IMR-90 (cell line): ENCODE measurements around the gene CDH23. TPM values are rescaled to one million over a fixed set of nuclear protein-coding genes. Genes with fewer than 3 reads are reported as not detected.

ENCODE experiments used
- ATAC-seq: fragments of 200-7000 bp; cut with Tn5 transposase; 2 replicates; pipeline ENCODE4 v1.9.1; 2020; ENCODE audit warnings: low read depth, mild to moderate bottlenecking, moderate library complexity
- BruUV-seq: library from RNA; stranded (reverse); fragments of 400-500 nt; replicated peaks from 2 replicates; lab custom pipeline; 2021; lab: Mats Ljungman, UMichigan
- CTCF ChIA-PET: fragments of 300-600 bp; formaldehyde crosslinking; extraction: SDS; loops from one replicate; lab custom pipeline; 2021; ENCODE audit warnings: antibody characterized with exemption; lab: Yijun Ruan, JAX
- POLR2A ChIA-PET: fragments of 300-600 bp; sonication (Branson Sonifier 250); formaldehyde crosslinking; loops from one replicate; lab custom pipeline; 2022; ENCODE audit warnings: antibody characterized with exemption; ENCODE audit not compliant: unreplicated experiment; lab: Charles Lee
- DNase-seq: peaks from one replicate; pipeline ENCODE4 v3.0.0; 2013
- H2AFZ ChIP-seq: replicated peaks from 2 replicates; pipeline ENCODE3; 2013; ENCODE audit warnings: low read length, mild to moderate bottlenecking; ENCODE audit not compliant: poor library complexity
- H2AK5ac ChIP-seq: 2 replicates; pipeline ENCODE4 v1.6.1; 2013; ENCODE audit warnings: low read depth, low read length, inconsistent platforms
- H2AK9ac ChIP-seq: replicated peaks from 2 replicates; pipeline ENCODE3; 2013; ENCODE audit warnings: mild to moderate bottlenecking, low read depth, low read length, moderate library complexity; ENCODE audit not compliant: poor library complexity
- H2BK120ac ChIP-seq: 2 replicates; pipeline ENCODE4 v1.6.1; 2013; ENCODE audit warnings: low read depth, low read length, inconsistent platforms
- H2BK15ac ChIP-seq: 3 replicates; pipeline ENCODE4 v1.6.1; 2013; ENCODE audit warnings: low read depth, low read length, inconsistent platforms
- H2BK20ac ChIP-seq: 2 replicates; pipeline ENCODE4 v1.6.1; 2013; ENCODE audit warnings: low read depth, mild to moderate bottlenecking, inconsistent platforms, low read length, moderate library complexity
- H2BK5ac ChIP-seq: 2 replicates; pipeline ENCODE4 v1.6.1; 2013; ENCODE audit warnings: mild to moderate bottlenecking, low read depth, low read length, inconsistent platforms; ENCODE audit not compliant: poor library complexity, severe bottlenecking
- H3K14ac ChIP-seq: replicated peaks from 2 replicates; pipeline ENCODE4 v1.6.1; 2013; ENCODE audit warnings: low read depth, low read length, inconsistent platforms
- H3K18ac ChIP-seq: 2 replicates; pipeline ENCODE4 v1.6.1; 2013; ENCODE audit warnings: low read depth, low read length, control low read depth
- H3K23ac ChIP-seq: 2 replicates; pipeline ENCODE4 v1.6.1; 2013; ENCODE audit warnings: low read depth, low read length, inconsistent platforms
- H3K27ac ChIP-seq: 2 replicates; pipeline ENCODE4 v1.5.1; 2013; ENCODE audit warnings: mild to moderate bottlenecking, control low read depth, low read length; ENCODE audit not compliant: insufficient read depth
- H3K27me3 ChIP-seq: 2 replicates; pipeline ENCODE4 v1.6.1; 2013; ENCODE audit warnings: low read length; ENCODE audit not compliant: control insufficient read depth, insufficient read depth
- H3K36me3 ChIP-seq: 2 replicates; pipeline ENCODE4 v1.6.1; 2013; ENCODE audit warnings: low read length, mixed read lengths; ENCODE audit not compliant: control insufficient read depth, insufficient read depth
- H3K4ac ChIP-seq: 2 replicates; pipeline ENCODE4 v1.6.1; 2013; ENCODE audit warnings: low read depth, low read length, inconsistent platforms
- H3K4me1 ChIP-seq: 2 replicates; pipeline ENCODE4 v1.6.1; 2013; ENCODE audit warnings: low read length, mixed read lengths; ENCODE audit not compliant: control insufficient read depth, insufficient read depth
- H3K4me2 ChIP-seq: 2 replicates; pipeline ENCODE4 v1.6.1; 2013; ENCODE audit warnings: low read depth, mild to moderate bottlenecking, control low read depth, low read length, moderate library complexity
- H3K4me3 ChIP-seq: 2 replicates; pipeline ENCODE4 v1.5.1; 2013; ENCODE audit warnings: low read depth, mild to moderate bottlenecking, control low read depth, low read length, moderate library complexity; ENCODE audit not compliant: insufficient read depth
- H3K56ac ChIP-seq: 2 replicates; pipeline ENCODE4 v1.6.1; 2013; ENCODE audit warnings: low read length, inconsistent platforms; ENCODE audit not compliant: insufficient read depth; ENCODE audit errors: extremely low read depth
- H3K79me1 ChIP-seq, 2 experiments: 2 replicates each; pipeline ENCODE4 v1.6.1; 2013; ENCODE audit warnings: low read length in 2 of 2, inconsistent platforms in 1 of 2, low read depth in 1 of 2
- H3K9ac ChIP-seq: 2 replicates; pipeline ENCODE4 v1.6.1; 2013; ENCODE audit warnings: low read depth, low read length, control low read depth
- H3K9me1 ChIP-seq: 2 replicates; pipeline ENCODE4 v1.6.1; 2013; ENCODE audit warnings: low read length, inconsistent platforms; ENCODE audit not compliant: insufficient read depth
- H3K9me3 ChIP-seq: 2 replicates; pipeline ENCODE4 v1.6.1; 2013; ENCODE audit warnings: low read length; ENCODE audit not compliant: control insufficient read depth, insufficient read depth
- H4K20me1 ChIP-seq: 2 replicates; pipeline ENCODE4 v1.6.1; 2013; ENCODE audit warnings: low read length, inconsistent platforms; ENCODE audit not compliant: insufficient read depth
- H4K5ac ChIP-seq: 2 replicates; pipeline ENCODE4 v1.6.1; 2013; ENCODE audit warnings: mild to moderate bottlenecking, low read depth, low read length, control low read depth
- H4K8ac ChIP-seq, 2 experiments: 2 replicates each; pipeline ENCODE4 v1.6.1; 2013; ENCODE audit warnings: low read depth in 2 of 2, low read length in 2 of 2, control low read depth in 1 of 2, inconsistent platforms in 1 of 2
- H4K91ac ChIP-seq: 2 replicates; pipeline ENCODE4 v1.6.1; 2013; ENCODE audit warnings: low read depth, low read length, inconsistent platforms; ENCODE audit not compliant: insufficient read depth
- MXI1 ChIP-seq: IDR thresholded peaks from 2 replicates; pipeline ENCODE4 v1.6.1; 2012; ENCODE audit warnings: low read depth, mild to moderate bottlenecking, low read length, moderate library complexity, borderline replicate concordance
- POLR2A ChIP-seq: IDR thresholded peaks from 2 replicates; pipeline ENCODE4 v1.6.1; 2012; ENCODE audit warnings: mild to moderate bottlenecking, low read depth, low read length
- RFX5 ChIP-seq: IDR thresholded peaks from 2 replicates; pipeline ENCODE4 v1.8.0; 2012; ENCODE audit warnings: low read depth, mild to moderate bottlenecking, low read length, moderate library complexity
- WGBS, 2 experiments: methylation state at CpG; one replicate each; pipeline versions ENCODE4 v1.1.5 to v1.1.7; 2013; ENCODE audit warnings: missing lambda C conversion rate in 2 of 2; ENCODE audit not compliant: insufficient read length in 1 of 2; ENCODE audit errors: extremely low coverage in 2 of 2; 5-methylcytosine and 5-hydroxymethylcytosine counted together
- dilution Hi-C: fragments of 300-500 bp; cut with HindIII; formaldehyde crosslinking; loops from one replicate; pipeline ENCODE4 v1.14.3; 2018; ENCODE audit warnings: low sequenced_read_pairs; ENCODE audit not compliant: unreplicated experiment
- in situ Hi-C: fragments of 300-500 bp; cut with MboI; formaldehyde crosslinking; loops from 3 replicates; pipeline ENCODE4 v1.14.3; 2019; ENCODE audit warnings: low sequenced_read_pairs, inconsistent platforms, mixed read lengths
- intact Hi-C: fragments of 100-400 bp; cut with micrococcal nuclease; formaldehyde crosslinking; loops from 2 replicates; pipeline ENCODE4 v1.10.0; 2022
- polyA plus RNA-seq, 3 experiments: library from polyadenylated mRNA; depleted of rRNA; stranded (reverse); fragments of >200 nt; gene quantifications; 2 replicates each; pipeline ENCODE4 v1.2.3, GENCODE V29; 2012; ENCODE audit warnings: low replicate concordance in 1 of 3
- total RNA-seq: library from RNA; depleted of rRNA; stranded (reverse); fragments of >200 nt; gene quantifications from 2 replicates; pipeline ENCODE4 v1.2.3, GENCODE V29; 2012

The CDH23 gene
- total and polyA plus RNA-seq, 2 of the 4 experiments (the other 2 are of a cell fraction), result under 0.01 to 0.03 TPM

GRCh38 chr10:71393841-71394475 lies 2.8 kb upstream of the CDH23 start:
- BruUV-seq, result no TSS peak
- Histone ChIP-seq H3K23ac (no peak overlapping the region), H2AFZ (no peak overlapping the region), H3K4ac (no peak overlapping the region), H3K9me1 (no peaks in the 10 kb centered on the region), H4K5ac (no peak overlapping the region), H4K20me1 (no peaks in the 10 kb centered on the region), H2BK15ac (no peak overlapping the region), H3K79me1 (no peaks in the 10 kb centered on the region), H3K9me3 (no peaks in the 10 kb centered on the region), H3K9ac (no peak overlapping the region), H2BK5ac (no peak overlapping the region), H3K18ac (no peak overlapping the region), H3K4me3 (no peak overlapping the region), H3K14ac (no peak overlapping the region), H2BK120ac (no peak overlapping the region), H2BK20ac (no peak overlapping the region), H3K36me3 (no peaks in the 10 kb centered on the region), H4K91ac (no peak overlapping the region), H4K8ac (no peak overlapping the region), H3K4me1 (no peaks in the 10 kb centered on the region; the same call in 1 of the 2 replicates), H2AK5ac (no peak overlapping the region), H3K27ac (no peak overlapping the region), H3K56ac (no peak overlapping the region), H2AK9ac (no peak overlapping the region), H3K27me3 (peaks cover 86% of the 10 kb centered on the region), H3K4me2 (no peak overlapping the region)
- DNase-seq (no peak), ATAC-seq (no peak)
- no peak for TF ChIP-seq POLR2A
- TF ChIP-seq MXI1, result no peak
- no peak for TF ChIP-seq RFX5
- in situ Hi-C loops, result no loop called here
- ChIA-PET CTCF (no interaction called here), POLR2A (no interaction called here)
- WGBS, 2 experiments, result 70% methylated on average over 4 of the region's 8 CpGs; no CpG with 5 or more reads in 1 of the 2 experiments
- intact Hi-C loops, result no loop called here
- dilution Hi-C loops, result no loop called here
